Pancreas (tissue), 10 donors: ENCODE data around the gene DTD1. TPM values are rescaled to one million over a fixed set of nuclear protein-coding genes. Genes with fewer than 3 reads are reported as not detected.

Experiments
- ATAC-seq, 4 donors: fragments of 200-7000 bp; cut with Tn5 transposase; one replicate each; pipeline versions ENCODE4 v1.8.0 to v1.9.1; 2020; ENCODE audit warnings: mild to moderate bottlenecking in 4 of 4, moderate library complexity in 4 of 4
- DNase-seq, 6 donors: peaks; one replicate each; pipeline ENCODE4 v3.0.0-alpha.2; 2020
- FAIRE-seq: peaks from 2 replicates; lab custom pipeline; 2012; peaks lifted over from hg19 to GRCh38; lab: Jason Lieb, UNC
- H3K27ac ChIP-seq, 4 donors: fragments of 200-600 bp; sonication (generic); 1 replicate in 3 of 4; 2 replicates in 1 of 4; pipeline versions ENCODE4 v1.5.0 to v1.8.0; 2020
- H3K27me3 ChIP-seq, 4 donors: fragments of 200-600 bp; one replicate each; pipeline ENCODE4 v1.8.0; 2021
- H3K36me3 ChIP-seq, 3 donors: fragments of 200-600 bp; sonication (generic) in 1 of 3; one replicate each; pipeline versions ENCODE4 v1.5.0 to v1.8.0; 2020 to 2021
- H3K4me1 ChIP-seq, 3 donors: fragments of 200-600 bp; one replicate each; pipeline ENCODE4 v1.8.0; 2021
- H3K4me3 ChIP-seq, 4 donors: fragments of 200-600 bp; sonication (generic) in 2 of 4; one replicate each; pipeline versions ENCODE4 v1.5.0 to v1.8.0; 2020 to 2021
- H3K9me3 ChIP-seq, 4 donors: fragments of 200-600 bp; one replicate each; pipeline ENCODE4 v1.8.0; 2021
- CTCF ChIP-seq, 4 donors: fragments of 200-600 bp; sonication (generic) in 3 of 4; IDR thresholded peaks; one replicate each; pipeline versions ENCODE4 v1.5.0 to v1.8.0; 2021; ENCODE audit warnings: antibody characterized with exemption in 4 of 4
- whole genome bisulfite sequencing, 2 donors: extraction: QIAGEN DNeasy Blood & Tissue Kit; methylation state at CpG; one replicate each; pipeline ENCODE4 v1.1.7; 2013; 5-methylcytosine and 5-hydroxymethylcytosine counted together
- intact Hi-C, 3 donors: fragments of 100-400 bp; cut with DNase I; formaldehyde crosslinking; loops; one replicate each; pipeline versions ENCODE4 v1.11.1 to v1.14.2; 2022
- polyA plus RNA-seq, 2 donors: library from polyadenylated mRNA; stranded (reverse); fragments of 200-250 nt; gene quantifications; one replicate each; pipeline ENCODE4 v1.2.3, GENCODE V29; 2013
- total RNA-seq, 6 donors: library from RNA; stranded (reverse); fragmentation: NEBNext Ultra II Directional in 4 of 6; extraction: Animal tissue kit (Norgen Biotek cat#: 25700) in 4 of 6; gene quantifications; one replicate each; pipeline versions ENCODE4 v1.2.1 to v1.2.4, GENCODE V29; 2021 to 2023
- donor health status: healthy with polysubstance abuse.
- donor health status: DM: no; HTN: no; CAD: no; lungs with moderate emphysema.
- donor health status: DM: no; HTN: no; CAD: no.
- donor health status: control.
- donor health status: control.
- donor health status: Bipolar disorder and iron deficiency.
- donor health status: DM: yes; HTN: yes; CAD: no.
- donor health status: DM: no; HTN: no; CAD: no.
- donor health status: DM: no; HTN: no; CAD: no.
- donor health status: DM: yes; HTN: yes; CAD: no.

The DTD1 gene
- total and polyA plus RNA-seq, 8 donors: 7.4 to 20.6 (median 12.1) TPM

GRCh38 chr20:18688676-18689075, 100.8 kb downstream of the DTD1 start:
- intact Hi-C loops: no loop called here
- Histone ChIP-seq H3K4me1 (no peaks in the 10 kb centered on the region), H3K4me3 (no peak overlapping the region), H3K9me3 (no peaks in the 10 kb centered on the region), H3K36me3 (no peaks in the 10 kb centered on the region), H3K27ac (no peak overlapping the region), H3K27me3 (no peaks in the 10 kb centered on the region)
- no peak for FAIRE-seq
- TF ChIP-seq CTCF (IDR thresholded peaks at IDR 0.05): no peak
- ATAC-seq: no peak
- DNase-seq: no peak
- WGBS, 2 donors: 58% methylated on average over 3 of the region's 3 CpGs

GRCh38 chr20:18689557-18689956, 101.7 kb downstream of the DTD1 start:
- H3K36me3 ChIP-seq: no peaks in the 10 kb centered on the region
- H3K9me3 ChIP-seq: no peaks in the 10 kb centered on the region
- H3K4me3 ChIP-seq: no peak overlapping the region
- WGBS, 2 donors: 86 to 94% methylated on average over 1 of the region's 1 CpG
- DNase-seq (no peak), ATAC-seq (no peak), FAIRE-seq (no peak)
- no peak for TF ChIP-seq CTCF (IDR thresholded peaks at IDR 0.05)
- intact Hi-C loops: no loop called here
- H3K4me1 ChIP-seq: no peaks in the 10 kb centered on the region
- no peak overlapping the region for H3K27ac ChIP-seq
- no peaks in the 10 kb centered on the region for H3K27me3 ChIP-seq

- no peak overlapping the region for H3K27ac ChIP-seq
- intact Hi-C loops: no loop called here
- no peaks in the 10 kb centered on the region for H3K4me1 ChIP-seq
- no peaks in the 10 kb centered on the region for H3K36me3 ChIP-seq
- H3K27me3 ChIP-seq: no peaks in the 10 kb centered on the region
- H3K4me3 ChIP-seq: no peak overlapping the region
- no peak for TF ChIP-seq CTCF (IDR thresholded peaks at IDR 0.05)
- no peaks in the 10 kb centered on the region for H3K9me3 ChIP-seq
- DNase-seq: no peak
- WGBS, 2 donors: 22 to 31% methylated on average over 1 of the region's 1 CpG
- FAIRE-seq: no peak
- peak in 1 of 4 donors; percentile 38 for ATAC-seq
Observed at GRCh38 chr20:18692447-18692846, 104.6 kb downstream of the DTD1 start.

- Histone ChIP-seq H3K36me3 (no peaks in the 10 kb centered on the region), H3K4me1 (no peaks in the 10 kb centered on the region), H3K4me3 (no peak overlapping the region), H3K27me3 (no peaks in the 10 kb centered on the region), H3K9me3 (no peaks in the 10 kb centered on the region), H3K27ac (no peak overlapping the region)
- ATAC-seq (no peak), FAIRE-seq (no peak), DNase-seq (no peak)
- TF ChIP-seq CTCF (IDR thresholded peaks at IDR 0.05): no peak
- WGBS, 2 donors: 93 to 96% methylated on average over 6 of the region's 6 CpGs
- intact Hi-C loops: no loop called here
Observed at GRCh38 chr20:18694071-18694470, 106.2 kb downstream of the DTD1 start.

GRCh38 chr20:18695175-18695574, 107.3 kb downstream of the DTD1 start:
- FAIRE-seq (no peak), DNase-seq (no peak), ATAC-seq (no peak)
- no peak overlapping the region for H3K27ac ChIP-seq
- H3K9me3 ChIP-seq: no peaks in the 10 kb centered on the region
- H3K4me3 ChIP-seq: no peak overlapping the region
- 68 to 72% methylated on average over 5 of the region's 5 CpGs for WGBS, 2 donors
- H3K4me1 ChIP-seq: no peaks in the 10 kb centered on the region
- TF ChIP-seq CTCF (IDR thresholded peaks at IDR 0.05): no peak
- intact Hi-C loops: no loop called here
- no peaks in the 10 kb centered on the region for H3K27me3 ChIP-seq
- H3K36me3 ChIP-seq: no peaks in the 10 kb centered on the region
